ENCODE results near the gene AQP9. TPM values are rescaled to one million over a fixed set of nuclear protein-coding genes. Genes with fewer than 3 reads are reported as not detected.

AQP9 gene, protein sequence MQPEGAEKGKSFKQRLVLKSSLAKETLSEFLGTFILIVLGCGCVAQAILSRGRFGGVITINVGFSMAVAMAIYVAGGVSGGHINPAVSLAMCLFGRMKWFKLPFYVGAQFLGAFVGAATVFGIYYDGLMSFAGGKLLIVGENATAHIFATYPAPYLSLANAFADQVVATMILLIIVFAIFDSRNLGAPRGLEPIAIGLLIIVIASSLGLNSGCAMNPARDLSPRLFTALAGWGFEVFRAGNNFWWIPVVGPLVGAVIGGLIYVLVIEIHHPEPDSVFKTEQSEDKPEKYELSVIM
- not detected in 3 replicates for total RNA-seq

DNA sequence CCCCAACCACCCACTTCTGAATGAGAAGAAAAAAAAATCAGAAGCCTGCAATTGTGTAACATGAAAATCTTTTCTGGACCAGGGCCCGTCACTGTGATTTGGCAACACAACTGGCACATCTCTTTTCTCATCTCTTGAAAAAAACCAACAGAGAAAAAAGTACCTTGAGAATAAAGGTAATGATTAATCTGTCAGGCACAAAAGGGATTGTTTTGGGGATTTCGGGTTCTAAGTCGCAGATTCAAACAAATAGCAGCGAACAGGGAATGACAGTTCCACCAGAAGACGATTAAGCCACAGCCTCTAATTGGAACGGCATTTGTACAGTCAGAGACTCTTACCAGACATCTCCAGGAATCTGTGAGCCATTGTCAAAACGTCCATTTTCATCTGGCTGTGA is at the start of gene AQP9:
Gene AQP9 (plus strand): TSS at position 276 of the 400 bp plus-strand sequence. CDS start 185 bp downstream, outside the sequence.
- Mint-ChIP-seq H3K9me3 (no peaks in the 10 kb centered on the region), H3K27ac (no peak within 1 kb of the TSS), H3K4me1 (peaks cover 6% of the 10 kb centered on the region), H3K27me3 (ENCODE audit: low read depth) (peaks cover 7% of the 10 kb centered on the region), H3K4me3 (no peak within 1 kb of the TSS), H3K36me3 (no peaks in the 10 kb centered on the region)
- TF ChIP-seq, protein P1, sequence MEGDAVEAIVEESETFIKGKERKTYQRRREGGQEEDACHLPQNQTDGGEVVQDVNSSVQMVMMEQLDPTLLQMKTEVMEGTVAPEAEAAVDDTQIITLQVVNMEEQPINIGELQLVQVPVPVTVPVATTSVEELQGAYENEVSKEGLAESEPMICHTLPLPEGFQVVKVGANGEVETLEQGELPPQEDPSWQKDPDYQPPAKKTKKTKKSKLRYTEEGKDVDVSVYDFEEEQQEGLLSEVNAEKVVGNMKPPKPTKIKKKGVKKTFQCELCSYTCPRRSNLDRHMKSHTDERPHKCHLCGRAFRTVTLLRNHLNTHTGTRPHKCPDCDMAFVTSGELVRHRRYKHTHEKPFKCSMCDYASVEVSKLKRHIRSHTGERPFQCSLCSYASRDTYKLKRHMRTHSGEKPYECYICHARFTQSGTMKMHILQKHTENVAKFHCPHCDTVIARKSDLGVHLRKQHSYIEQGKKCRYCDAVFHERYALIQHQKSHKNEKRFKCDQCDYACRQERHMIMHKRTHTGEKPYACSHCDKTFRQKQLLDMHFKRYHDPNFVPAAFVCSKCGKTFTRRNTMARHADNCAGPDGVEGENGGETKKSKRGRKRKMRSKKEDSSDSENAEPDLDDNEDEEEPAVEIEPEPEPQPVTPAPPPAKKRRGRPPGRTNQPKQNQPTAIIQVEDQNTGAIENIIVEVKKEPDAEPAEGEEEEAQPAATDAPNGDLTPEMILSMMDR (IDR thresholded peaks at IDR 0.05; ENCODE audit: unreplicated experiment): no peak
- DNase-seq (ENCODE audit: low spot score in 2 of 2, unreplicated experiment in 2 of 2): no peak

DNA sequence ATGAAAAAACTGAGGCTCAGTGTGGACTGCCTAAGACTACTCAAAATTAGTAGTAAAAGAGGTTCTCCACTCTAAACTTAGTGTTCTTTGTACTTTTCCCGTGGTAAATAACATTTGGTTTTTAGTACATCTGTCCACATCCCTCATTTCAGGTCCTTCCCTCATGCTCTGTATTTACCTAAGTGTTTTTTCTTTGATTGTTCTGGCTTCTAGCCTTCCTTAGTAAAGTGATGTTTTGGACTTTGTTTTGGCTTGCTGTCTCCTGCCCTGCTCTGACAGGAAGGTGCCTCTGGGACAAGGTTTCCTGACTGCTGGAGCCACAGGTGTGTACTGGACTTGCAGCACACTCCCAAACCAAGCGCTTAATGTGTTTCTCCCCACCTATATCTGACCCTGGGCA is 42.8 kb upstream of the AQP9 start:
- no peak for DNase-seq (ENCODE audit: low spot score in 2 of 2, unreplicated experiment in 2 of 2)
- Mint-ChIP-seq H3K36me3 (no peaks in the 10 kb centered on the region), H3K4me1 (no peaks in the 10 kb centered on the region), H3K27me3 (ENCODE audit: low read depth) (peaks cover 3% of the 10 kb centered on the region), H3K9me3 (peaks cover 7% of the 10 kb centered on the region), H3K27ac (no peak overlapping the region), H3K4me3 (no peak overlapping the region)
- TF ChIP-seq, protein P1 (IDR thresholded peaks at IDR 0.05; ENCODE audit: unreplicated experiment): no peak

DNA sequence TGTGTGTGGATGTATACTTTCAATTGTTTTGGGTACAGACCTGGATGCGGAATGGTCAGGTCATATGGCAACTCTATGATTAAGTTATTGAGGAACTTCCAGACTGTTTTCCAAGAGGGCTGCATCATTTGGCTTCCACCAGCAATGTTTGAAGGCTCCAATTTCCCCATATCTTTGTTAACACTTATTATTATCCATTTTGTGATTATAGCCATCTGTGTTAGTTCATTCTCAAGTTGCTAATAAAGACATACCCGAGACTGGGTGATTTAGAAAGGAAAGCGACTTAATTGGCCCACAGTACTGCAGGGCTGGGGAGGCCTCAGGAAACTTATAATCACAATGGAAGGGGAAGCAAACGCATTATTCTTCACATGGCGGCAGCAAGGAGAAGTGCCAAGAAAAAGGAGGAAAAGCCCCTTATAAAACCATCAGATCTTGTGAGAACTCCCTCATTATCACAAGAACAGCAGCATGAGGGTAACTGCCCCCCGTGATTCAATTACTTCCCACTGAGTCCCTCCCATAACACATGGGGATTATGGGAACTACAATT is 41.6 kb upstream of the AQP9 start:
- no peak for DNase-seq (ENCODE audit: low spot score in 2 of 2, unreplicated experiment in 2 of 2)
- TF ChIP-seq, protein P1 (IDR thresholded peaks at IDR 0.05; ENCODE audit: unreplicated experiment): no peak
- Mint-ChIP-seq H3K27ac (no peak overlapping the region), H3K4me1 (no peaks in the 10 kb centered on the region), H3K27me3 (ENCODE audit: low read depth) (peaks cover 5% of the 10 kb centered on the region), H3K4me3 (no peak overlapping the region), H3K9me3 (no peaks in the 10 kb centered on the region), H3K36me3 (no peaks in the 10 kb centered on the region)

DNA sequence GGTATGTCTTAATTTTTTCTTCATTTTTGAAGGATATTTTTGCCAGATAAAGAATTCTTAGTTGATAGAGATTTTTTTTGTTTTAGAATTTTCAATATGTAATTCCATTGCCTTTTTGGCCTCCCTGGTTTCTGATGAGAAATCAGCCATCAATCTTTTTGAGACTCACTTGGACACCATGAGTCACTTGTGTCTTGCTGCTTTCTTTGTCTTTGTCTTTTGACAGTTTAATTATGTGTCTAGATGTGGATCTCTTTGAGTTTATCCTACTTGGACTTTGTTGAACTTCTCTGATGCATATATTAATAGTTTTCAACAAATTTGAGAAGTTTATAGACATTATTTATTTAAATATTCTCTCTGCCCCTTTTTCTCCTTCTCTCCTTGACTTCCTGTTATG is 34.7 kb upstream of the AQP9 start:
- Mint-ChIP-seq H3K4me3 (no peak overlapping the region), H3K27ac (no peak overlapping the region), H3K9me3 (peaks cover 13% of the 10 kb centered on the region), H3K36me3 (no peaks in the 10 kb centered on the region), H3K4me1 (no peaks in the 10 kb centered on the region), H3K27me3 (ENCODE audit: low read depth) (peaks cover 4% of the 10 kb centered on the region)
- no peak for DNase-seq (ENCODE audit: low spot score in 2 of 2, unreplicated experiment in 2 of 2)
- TF ChIP-seq, protein P1 (IDR thresholded peaks at IDR 0.05; ENCODE audit: unreplicated experiment): no peak

DNA sequence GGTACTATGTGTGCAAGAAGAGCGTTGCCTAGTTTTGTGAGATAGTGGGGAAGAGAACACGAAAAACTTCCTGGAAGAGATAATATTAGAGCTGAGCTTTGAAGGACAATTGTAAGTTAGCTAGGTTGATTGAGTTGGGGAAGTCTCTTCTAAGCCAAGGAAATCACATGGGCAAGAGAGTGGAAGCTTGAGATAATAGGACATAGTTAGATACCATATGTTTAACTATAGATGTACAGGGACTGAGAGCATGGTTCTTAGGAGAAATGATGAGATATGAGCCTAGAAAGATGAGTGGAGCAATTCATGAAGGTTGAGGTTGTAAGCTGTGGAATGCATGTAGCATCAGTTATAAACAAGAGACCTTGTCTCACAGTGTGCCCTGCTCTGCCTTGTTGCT is 30.1 kb upstream of the AQP9 start:
- DNase-seq (ENCODE audit: low spot score in 2 of 2, unreplicated experiment in 2 of 2): no peak
- TF ChIP-seq, protein P1 (IDR thresholded peaks at IDR 0.05; ENCODE audit: unreplicated experiment): no peak
- H3K4me3 Mint-ChIP-seq: no peak overlapping the region
- peaks cover 17% of the 10 kb centered on the region for H3K9me3 Mint-ChIP-seq
- no peaks in the 10 kb centered on the region for H3K27me3 Mint-ChIP-seq (ENCODE audit: low read depth)
- no peak overlapping the region for H3K27ac Mint-ChIP-seq
- H3K4me1 Mint-ChIP-seq: peaks cover 10% of the 10 kb centered on the region
- peaks cover 2% of the 10 kb centered on the region for H3K36me3 Mint-ChIP-seq

Measured in mesothelial cell of epicardium (in vitro differentiated cells).